ENCODE results near the gene FOCAD.

FOCAD gene

DNA sequence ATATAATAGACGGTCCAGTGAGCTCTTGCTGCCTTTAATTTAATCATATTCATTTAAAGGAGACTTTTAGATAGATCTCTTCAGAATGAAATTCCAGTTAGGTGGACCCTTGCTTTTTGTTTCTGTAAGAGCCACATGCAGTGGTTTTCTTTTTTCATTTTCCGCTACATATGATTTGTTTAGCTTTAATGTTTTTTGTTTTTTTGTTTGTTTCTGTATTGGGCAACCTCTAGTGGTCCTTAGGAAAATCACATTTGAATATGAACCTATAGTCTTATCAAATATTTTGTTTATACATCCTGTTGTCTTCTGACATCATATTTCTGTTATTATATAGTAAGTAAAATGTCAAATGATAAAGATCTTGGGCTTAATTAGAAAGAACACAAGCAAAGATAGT, 196.6 kb downstream of the FOCAD start:
- no peak for DNase-seq (ENCODE audit: low spot score)

DNA sequence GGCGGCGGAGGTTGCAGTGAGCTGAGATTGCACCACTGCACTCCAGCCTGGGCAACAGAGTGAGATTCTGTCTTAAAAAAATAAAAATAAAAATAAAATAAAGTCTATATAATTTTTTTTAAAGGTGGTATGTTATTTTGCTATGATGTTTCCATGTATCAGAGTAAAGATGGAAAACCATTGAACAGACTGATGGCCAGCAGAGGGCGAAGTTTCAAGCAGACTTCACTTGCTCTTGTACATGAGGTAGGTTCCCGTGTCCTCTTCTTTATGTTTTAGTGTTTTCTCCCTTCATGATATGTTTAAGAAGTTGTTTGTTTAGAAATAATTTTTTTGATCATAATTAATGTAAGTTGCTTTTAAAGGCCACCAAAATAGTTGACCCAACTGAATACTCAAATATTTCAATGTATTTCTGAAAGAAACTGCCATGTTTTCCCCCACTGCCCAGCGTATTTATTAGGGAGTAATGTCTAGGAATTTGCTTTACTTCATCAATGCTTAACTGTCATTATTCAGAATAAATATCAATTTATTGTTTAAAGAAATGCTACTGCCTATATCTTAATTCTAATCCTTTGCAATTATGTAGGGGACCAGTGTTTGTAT, 201.0 kb downstream of the FOCAD start:
- DNase-seq (ENCODE audit: low spot score) = peak; percentile 6

DNA sequence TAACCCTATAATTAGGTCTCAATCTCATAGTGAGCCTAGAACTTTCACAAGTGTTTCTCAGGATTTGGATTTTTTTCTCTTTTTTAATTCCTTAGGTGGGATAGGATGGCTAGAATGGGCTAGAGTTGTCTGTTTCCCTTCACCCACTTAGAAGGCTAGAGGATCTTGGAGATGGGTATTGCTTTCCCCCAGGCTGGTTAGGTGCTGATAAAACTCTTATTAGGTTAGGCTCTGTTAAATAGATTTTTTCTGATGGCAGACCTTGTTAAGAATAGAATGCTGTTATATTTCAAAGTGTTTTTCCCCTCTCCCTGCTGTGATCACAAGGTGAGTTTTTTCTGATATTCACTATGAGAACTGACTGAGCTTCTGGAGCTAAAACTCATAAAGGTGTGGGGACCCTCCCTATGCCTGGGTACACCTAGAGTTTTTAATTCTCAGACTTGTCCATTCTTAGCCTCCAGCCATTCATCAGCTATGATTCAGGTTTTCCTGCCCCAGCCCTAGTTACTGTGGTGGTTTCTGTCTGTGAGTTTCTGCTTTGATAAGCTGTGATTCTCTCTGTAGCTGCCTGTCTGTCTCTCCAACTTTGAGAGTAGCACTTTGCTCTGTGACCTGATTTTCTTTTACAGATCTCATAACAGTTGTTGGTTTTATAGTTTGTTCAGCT, 215.0 kb downstream of the FOCAD start:
- no peak for DNase-seq (ENCODE audit: low spot score)

DNA sequence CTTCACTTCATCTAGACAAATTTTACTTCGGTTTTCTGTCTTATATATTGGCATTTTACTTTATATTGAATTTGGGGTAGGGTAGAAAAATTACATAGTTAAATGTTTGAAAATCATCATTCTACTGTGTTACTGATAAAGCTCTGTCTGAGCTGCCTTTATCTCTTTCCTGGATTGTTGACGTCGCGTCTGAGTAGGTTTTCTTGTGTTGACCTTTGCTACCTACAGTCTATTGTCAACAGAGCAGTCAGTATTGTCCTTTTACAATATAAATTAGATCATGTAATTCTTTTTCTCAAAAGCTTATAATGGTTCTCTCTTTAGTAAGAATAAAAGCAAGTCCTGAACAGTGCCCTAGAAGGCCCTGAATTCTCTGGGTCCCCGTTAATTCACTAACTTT, 219.2 kb downstream of the FOCAD start:
- no peak for DNase-seq (ENCODE audit: low spot score)

DNA sequence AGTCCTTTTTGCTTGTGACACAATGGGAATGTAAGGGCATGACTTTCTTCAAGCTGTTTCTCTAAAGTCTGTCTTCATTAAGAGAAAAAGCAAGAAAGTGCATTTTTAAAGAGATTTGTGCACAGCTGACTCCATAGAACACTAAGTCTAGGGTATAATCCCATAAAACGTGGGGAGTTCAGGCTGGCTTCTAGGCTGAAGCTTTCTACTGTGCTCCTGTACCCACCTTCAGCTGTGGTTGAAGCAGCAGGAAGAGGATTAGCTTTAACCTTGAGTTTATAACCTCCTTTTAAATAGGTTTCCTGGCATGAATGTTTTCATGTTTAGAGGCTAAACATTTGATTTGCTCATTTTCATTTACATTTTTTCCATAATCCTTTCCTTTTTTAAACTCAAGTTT, 220.9 kb downstream of the FOCAD start:
- no peak for DNase-seq (ENCODE audit: low spot score)

DNA sequence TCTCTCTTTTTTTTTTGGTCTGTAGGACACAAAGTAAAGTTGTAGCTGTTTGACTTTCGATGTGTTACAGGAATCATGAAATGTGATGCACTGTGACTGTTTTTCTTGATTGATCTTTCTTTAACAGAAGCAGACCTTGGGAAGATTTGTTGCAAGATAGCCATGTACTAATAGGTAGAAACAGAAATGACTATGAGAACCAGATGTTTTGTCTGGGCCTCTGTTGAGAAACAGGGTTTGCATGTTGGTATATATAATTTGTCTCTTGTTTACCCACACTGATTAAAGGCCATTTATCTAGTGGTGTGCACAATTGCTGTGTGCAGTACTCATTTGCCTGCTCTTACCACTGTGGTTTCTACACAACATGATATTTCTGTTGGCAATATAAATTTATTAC, 222.3 kb downstream of the FOCAD start:
- DNase-seq (ENCODE audit: low spot score) = no peak

DNA sequence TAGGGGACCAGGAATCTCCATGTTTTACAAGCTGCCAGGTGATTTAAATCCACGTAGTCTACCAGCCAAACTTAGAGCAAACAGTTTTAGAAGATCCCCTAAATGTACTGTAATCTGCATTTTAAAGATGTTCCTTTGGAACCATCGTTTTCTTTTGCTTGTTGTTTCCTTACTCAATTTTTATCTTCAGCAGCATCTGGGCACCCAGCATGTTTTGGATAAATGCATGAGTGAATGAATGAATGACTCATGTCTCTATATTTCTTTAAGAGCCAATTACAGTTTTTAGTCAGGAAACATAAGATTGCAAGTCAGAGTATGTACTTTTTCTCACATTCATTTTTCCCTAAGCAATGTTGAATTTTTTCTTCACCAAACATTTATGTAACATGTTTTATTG, 224.4 kb downstream of the FOCAD start:
- no peak for DNase-seq (ENCODE audit: low spot score)

DNA sequence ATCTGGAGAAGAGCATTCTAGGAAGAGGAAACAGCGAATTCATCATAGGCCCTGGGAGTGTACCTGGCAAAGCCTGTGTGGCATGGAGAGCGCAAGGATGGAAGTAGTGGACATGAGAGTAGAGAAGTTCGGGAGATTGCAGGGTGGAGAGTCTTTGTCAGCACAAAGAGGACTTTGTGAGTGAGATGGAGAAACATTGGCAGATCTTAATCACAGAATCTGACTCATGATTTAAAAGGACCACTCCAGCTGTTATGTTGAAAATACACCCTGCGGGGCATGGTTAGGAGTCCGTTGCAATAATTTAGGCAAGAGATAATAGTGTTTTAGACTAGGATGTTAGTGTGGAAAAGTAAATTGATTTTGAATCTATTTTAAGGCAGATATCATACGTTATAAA, 230.5 kb downstream of the FOCAD start:
- peak; percentile 35 for DNase-seq (ENCODE audit: low spot score)

DNA sequence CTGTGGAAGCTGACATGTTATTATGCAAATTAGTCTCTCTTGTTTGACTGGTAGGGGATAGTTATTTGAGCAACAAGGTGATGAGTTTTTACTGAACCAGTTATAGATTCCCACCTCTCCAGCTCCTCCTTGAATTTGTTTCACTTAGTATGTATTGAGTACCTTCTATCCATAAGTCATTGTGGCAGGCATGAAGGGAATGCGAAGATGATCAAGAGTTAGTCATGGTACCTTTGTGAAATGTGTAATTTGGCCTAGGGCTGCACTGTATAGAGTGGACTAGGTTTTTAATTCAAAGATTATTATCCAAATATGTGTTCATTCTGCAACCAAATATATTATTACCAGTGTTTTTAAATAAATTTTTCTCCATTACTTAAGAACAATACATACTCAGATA, 237.3 kb downstream of the FOCAD start:
- DNase-seq (ENCODE audit: low spot score) = no peak

DNA sequence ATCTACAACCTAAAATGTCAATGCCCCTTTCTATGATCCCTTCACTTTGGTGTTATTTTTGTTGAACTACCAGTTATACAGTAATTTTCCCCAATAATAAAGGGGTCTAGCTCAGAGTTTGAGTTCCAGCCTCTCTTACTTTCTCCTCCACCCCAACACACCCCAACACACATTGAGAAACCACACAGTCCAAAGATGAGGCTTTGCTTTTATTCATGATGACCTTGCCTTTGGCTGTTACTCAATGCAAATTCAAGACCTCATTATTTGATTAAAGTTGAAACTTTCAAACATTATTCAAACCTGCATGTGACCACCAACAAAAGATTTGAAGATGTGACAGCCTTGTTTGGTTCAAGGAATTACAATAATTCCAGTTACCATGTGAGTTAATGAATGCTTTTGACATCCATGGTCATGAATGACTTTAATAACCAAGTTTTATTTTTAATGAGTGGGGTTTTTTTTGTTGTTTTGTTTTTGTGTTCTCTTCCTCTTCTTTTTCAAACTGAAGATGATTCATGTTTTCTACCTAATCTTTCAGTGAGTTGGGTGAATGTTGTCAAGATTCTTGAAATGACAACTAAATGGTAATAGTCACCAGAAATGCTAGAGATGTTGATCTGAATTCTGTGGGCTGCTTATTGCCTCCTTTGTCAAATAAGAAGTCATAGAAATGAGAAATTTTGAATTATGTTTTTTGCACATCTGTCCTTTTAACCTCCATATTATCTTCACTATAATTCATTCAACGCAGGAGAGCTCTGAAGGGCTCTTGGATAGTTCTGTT, 241.4 kb downstream of the FOCAD start:
- DNase-seq (ENCODE audit: low spot score) = no peak

DNA sequence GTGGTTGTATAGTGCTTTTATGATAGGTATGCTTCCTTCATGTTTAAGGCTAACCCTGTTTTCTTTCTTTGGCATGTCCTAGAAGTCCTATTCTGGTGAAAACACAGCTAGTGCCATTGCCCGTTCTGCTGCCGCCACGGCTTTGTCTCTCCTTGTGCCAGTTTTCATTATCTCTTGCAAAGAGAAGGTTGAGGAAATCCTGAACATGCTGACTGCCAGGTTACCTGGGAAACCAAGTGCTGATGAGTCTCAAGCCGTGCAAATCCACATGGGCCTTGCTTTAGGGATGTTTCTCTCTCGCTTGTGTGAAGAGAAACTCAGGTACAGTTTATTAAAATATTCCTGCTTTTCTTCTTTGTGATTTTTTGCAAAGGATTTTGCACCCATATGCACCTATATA, 245.2 kb downstream of the FOCAD start:
- no peak for DNase-seq (ENCODE audit: low spot score)

DNA sequence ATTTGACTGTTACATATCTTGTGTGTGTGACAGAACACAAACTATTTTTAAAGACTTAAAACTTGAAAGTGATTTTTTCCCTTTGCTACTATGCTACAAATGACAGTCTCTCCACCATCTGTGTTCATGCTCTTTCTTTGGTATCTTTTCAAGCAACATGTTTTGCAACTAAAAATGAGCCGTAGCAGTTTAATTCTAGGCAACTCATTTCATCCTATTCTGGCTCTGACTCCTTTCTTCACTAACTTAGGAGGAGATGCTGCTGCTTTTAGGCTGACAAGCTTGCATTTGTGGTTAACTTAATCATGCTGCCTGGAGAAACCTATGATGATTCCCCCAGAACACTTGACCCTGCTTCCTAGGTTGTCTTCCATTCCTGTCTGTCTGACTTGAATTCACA, 246.8 kb downstream of the FOCAD start:
- no peak for DNase-seq (ENCODE audit: low spot score)

DNA sequence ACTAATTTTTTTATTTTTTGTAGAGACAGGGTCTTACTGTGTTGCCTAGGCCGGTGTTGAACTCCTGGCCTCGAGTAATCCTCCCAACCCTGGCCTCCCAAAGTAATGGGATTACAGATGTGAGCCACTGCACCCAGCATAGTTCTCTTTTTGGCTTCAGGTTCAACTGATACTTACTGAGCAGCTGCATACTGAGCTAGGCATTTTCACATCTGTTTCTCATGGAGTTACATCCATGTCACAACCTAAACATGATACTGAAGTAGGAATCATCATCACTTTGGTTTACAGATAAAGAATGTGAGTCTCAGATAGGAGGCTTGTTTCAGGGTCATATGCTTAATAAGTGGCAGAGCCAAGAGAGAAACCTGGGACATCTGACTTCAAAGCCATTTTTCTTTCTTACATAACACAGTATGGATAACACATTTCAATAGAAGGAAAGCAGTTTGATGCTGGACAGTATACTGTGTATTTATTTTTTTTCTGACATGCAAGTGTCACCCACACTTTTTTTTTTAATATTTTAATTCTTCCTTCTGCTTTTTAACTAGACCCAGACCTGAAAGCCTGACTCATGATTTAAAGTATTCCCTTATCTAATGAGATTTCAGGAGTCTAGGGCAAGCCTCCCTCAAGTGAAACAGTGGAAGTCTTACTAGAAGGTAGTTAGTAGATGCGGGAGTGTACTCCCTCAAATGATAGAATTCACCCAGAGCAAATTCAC, 256.6 kb downstream of the FOCAD start:
- DNase-seq (ENCODE audit: low spot score) = no peak

DNA sequence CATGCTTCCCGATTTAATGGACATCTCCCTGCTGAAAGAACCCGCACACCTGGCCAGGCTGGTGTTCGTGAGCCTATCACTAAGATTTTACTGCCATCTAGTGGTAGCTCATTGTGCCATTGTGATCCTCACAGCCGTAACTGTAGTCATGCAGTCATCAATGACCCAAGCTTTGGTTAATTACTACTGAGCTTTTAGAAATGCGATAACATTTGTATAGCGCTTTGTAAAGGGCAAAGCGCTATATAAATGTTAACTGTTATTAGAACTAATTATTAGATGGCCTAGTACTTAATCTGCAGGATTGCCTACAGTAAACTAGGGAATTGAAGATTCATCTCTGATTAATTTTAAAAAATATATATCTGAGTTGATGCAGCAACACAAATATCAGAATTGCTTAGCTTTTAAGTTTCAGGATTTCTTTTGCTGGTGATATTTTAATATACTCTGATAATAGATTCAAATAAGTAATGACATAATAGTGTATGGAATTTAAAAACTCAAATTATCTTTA, 257.2 kb downstream of the FOCAD start:
- DNase-seq (ENCODE audit: low spot score) = peak; percentile 19

DNA sequence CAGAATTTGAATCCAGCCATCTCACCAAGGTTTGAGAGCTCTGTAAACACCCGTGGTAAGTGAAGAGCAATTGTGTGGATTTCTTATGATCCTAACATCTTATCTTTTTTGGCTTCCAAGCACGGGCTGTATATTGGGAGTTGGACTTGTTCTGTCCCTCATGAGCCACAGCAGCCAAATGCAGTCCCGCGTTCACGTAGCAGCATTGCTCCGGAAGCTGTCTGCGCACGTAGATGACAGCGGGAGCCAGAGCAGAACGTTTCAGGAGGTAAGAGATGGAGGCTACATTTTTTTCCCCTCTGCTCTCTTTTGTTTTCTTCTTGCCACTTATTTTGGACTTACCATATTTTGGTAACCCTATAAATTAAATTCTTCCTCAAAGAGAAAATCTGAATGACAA, 260.4 kb downstream of the FOCAD start:
- DNase-seq (ENCODE audit: low spot score) = no peak

DNA sequence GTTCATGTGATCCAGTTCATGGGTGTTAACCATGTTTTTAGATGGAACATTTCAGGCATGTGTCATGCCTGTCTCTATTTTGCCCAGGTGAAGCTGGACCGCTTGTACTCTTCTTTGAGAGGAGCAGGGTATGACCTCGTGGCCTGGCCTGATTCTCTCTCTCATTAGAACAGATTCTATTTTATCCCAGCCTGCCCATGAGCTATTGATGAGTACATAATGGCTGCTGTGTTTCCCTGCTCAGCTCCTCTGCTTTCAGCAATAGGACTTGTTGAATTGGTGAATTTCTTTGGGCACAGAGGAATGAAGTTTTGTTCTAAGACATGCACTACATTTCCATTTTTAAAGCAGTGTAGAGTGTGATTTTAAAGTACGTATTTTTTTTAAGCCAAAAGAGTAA, 261.2 kb downstream of the FOCAD start:
- DNase-seq (ENCODE audit: low spot score) = peak; percentile 28

DNA sequence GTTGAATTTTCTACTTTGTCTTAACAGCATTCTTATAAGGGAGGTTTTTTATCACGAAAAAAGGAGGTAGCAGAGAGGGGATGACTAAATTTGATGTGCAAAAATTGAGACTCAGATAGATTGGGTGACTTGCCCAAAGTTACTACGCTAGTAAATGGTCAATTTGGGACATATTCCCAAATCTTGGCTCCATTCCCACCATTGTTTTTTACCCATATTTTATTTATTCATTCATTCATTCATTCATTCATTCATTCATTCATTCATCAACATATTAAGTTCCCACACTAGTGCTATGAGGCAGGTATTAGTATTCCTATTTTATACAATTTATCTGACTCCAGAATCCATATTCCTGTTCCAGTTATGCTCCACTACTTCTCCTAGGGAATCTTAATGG, 261.8 kb downstream of the FOCAD start:
- DNase-seq (ENCODE audit: low spot score) = no peak

DNA sequence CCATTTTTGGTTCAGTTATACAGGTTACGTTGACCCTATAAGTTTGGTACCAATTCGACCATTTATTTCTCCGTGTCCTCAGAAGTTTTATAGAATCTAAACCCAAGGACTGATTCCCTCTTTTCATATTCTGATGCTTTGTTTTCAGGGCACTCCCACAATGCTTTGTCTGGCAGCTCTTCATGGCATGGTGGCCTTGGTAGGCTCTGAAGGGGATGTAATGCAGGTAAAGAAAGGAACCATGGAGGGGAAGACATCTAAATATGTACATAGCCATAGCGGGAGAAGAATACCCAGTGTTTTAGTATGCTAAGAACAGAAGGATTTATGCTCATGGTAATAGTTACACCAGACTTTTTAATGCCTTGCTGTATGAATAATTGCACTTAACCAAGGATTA, 264.6 kb downstream of the FOCAD start:
- no peak for DNase-seq (ENCODE audit: low spot score)

DNA sequence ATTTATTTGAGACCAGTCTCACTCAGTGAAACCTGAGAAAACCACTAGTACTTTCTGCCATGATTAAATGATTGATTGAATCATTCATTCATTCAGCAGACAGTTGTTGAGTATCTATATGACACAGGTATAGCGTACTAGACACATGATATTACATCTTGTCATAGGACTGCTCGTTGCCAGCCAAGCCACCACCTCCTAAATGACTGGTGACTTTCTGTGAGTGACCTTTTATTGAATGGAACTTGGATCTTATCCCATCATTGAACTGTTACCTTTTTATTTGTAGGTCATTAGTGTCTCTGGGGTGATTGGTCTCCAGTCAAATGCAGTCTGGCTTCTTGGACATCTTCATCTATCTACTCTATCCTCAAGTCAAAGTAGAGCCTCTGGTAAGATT, 266.6 kb downstream of the FOCAD start:
- no peak for DNase-seq (ENCODE audit: low spot score)

DNA sequence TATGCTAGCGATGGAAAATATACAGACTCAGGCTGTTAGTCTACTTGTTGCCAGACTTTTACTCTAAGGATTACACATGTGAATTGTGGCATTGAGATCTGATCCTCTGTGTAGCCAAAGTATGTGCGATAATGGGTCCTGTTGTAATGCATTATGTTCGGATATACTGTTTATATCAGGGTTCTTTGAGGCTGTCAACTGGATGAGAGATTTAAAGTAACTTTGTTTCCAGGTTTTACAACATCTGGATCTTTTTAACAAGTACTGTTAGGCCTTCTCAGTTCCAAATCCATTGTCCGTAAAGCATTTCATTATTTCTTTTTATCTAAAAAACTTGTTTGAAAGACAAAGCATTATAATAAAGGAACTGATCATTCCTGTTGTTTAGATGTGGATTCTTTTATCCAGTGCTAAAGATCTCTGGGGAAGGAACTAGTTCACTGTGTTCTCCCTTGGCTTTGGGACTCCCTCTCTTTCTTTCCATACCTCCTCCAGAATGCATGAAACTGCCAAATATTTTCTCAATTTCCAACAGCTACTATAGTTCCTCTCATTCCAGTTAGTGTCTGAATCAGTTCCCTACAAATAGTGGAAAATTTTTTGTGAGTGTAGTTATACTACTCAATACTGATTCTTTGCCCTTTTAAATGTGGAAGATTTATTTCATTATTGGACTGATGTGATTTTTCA, 278.6 kb downstream of the FOCAD start:
- DNase-seq (ENCODE audit: low spot score) = no peak

DNA sequence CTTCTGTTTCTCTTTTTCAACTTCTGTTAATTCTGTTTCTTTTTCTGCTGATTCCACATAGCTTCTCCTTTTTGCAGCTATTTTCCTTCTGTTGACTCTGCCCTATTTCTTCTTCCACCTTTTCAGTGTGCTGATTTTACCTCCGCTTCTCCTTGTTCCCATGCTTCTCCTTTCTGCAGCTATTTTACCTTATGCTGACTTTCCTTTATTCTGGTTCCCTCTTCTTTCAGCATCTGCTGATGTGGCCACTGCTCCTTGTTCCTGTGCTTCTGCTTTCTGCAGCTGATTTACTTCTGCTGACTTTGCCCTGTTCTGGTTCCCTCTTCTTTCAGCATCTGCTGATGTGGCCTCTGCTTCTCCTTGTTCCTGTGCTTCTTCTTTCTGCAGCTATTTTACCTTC, 288.6 kb downstream of the FOCAD start:
- no peak for DNase-seq (ENCODE audit: low spot score)

All from COLO829 (cell line).